ENCODE results near the gene ATR.

ATR gene

GRCh38 chr3:142523921-142524566 lies 54.5 kb downstream of the ATR start:
- no peak for DNase-seq (ENCODE audit: low read depth in 2 of 2, low spot score in 1 of 2)

DNA sequence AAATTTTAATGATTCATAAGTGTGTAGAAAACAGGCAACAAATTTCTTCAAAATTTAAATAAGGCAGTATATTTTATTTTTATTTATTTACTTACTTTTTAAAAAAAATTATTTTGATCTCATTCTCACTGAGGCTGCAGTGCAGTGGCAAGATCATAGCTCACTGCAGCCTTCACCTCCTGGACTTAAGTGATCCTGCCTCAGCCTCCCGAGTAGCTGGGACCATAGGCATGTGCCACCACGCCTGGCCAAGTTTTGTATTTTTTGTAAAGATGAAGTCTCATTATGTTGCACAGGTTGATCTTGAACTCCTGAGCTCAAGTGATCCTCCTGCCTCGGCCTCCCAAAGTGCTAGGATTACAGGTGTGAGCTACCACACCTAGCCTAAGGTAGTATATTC lies 69.5 kb downstream of the ATR start:
- DNase-seq (ENCODE audit: low read depth in 2 of 2, low spot score in 1 of 2) = no peak

DNA sequence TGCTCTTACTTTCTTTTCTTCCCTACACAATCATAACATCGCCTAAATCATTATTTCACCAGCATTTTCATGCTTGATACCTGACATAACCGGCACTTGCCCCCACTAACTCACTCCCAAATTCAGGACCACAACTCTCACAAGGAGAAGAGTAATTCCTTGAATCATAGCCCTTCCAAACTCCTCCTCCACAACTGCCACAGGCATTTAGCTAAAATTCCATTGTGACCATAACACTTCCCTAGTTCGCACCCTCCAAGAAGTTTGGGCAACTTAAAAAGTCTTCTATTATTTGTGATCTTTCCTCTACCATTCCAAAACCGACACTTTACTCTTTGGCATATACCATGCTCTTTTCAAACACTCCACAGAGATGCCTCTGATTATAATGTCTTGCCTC lies 71.3 kb downstream of the ATR start:
- no peak for DNase-seq (ENCODE audit: low read depth in 2 of 2, low spot score in 1 of 2)

GRCh38 chr3:142502187-142502985 lies 76.1 kb downstream of the ATR start:
- DNase-seq (ENCODE audit: low read depth in 2 of 2, low spot score in 1 of 2) = no peak

- DNase-seq (ENCODE audit: low read depth in 2 of 2, low spot score in 1 of 2) = no peak
Measured at GRCh38 chr3:142501004-142501926, 77.3 kb downstream of the ATR start.

GRCh38 chr3:142500211-142500610 lies 78.3 kb downstream of the ATR start:
- no peak for DNase-seq (ENCODE audit: low read depth in 2 of 2, low spot score in 1 of 2)

GRCh38 chr3:142498397-142499180 lies 79.9 kb downstream of the ATR start:
- no peak for DNase-seq (ENCODE audit: low read depth in 2 of 2, low spot score in 1 of 2)

GRCh38 chr3:142497729-142498128 lies 80.8 kb downstream of the ATR start:
- DNase-seq (ENCODE audit: low read depth in 2 of 2, low spot score in 1 of 2) = no peak

GRCh38 chr3:142495103-142495502 lies 83.4 kb downstream of the ATR start:
- no peak for DNase-seq (ENCODE audit: low read depth in 2 of 2, low spot score in 1 of 2)

GRCh38 chr3:142492184-142492583 lies 86.3 kb downstream of the ATR start:
- no peak for DNase-seq (ENCODE audit: low read depth in 2 of 2, low spot score in 1 of 2)

DNA sequence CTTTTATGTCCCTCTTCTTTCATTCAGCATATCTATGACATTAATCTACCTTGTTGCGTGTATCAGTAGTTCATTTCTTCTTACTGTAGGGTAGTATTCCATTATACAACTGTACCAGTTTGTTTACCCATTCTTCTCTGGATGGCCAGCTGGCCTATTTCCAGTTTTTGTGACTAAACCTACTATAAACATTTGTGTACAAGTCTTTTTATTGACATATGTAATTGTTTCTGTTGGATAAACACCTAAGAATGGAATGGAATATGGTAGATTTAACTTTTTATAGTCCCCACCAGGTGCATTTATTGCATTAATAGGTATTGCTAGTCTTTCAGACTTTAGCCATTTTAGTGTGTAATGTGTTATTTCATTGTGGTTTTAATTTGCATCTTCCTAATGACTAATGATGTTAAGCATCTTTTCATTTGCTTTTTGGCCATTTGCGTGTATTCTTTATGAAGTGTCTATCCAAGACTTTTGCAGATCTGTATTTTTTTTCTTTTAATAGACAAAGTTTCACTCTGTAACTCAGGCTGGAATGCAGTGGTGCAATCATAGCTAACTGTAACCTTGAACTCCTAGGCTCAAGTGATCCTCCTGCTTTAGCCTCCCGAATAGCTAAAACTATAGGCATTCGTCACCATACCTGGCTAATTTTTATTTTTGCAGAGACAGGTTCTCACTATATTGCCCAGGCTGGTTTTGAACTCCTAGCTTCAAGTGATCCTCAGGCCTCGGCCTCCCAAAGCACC lies 88.8 kb downstream of the ATR start:
- no peak for DNase-seq (ENCODE audit: low read depth in 2 of 2, low spot score in 1 of 2)

- DNase-seq (ENCODE audit: low read depth in 2 of 2, low spot score in 1 of 2) = no peak
Measured at GRCh38 chr3:142484912-142485435, 93.6 kb downstream of the ATR start.

- DNase-seq (ENCODE audit: low read depth in 2 of 2, low spot score in 1 of 2) = no peak
Measured at GRCh38 chr3:142481196-142481595, 97.3 kb downstream of the ATR start.

DNA sequence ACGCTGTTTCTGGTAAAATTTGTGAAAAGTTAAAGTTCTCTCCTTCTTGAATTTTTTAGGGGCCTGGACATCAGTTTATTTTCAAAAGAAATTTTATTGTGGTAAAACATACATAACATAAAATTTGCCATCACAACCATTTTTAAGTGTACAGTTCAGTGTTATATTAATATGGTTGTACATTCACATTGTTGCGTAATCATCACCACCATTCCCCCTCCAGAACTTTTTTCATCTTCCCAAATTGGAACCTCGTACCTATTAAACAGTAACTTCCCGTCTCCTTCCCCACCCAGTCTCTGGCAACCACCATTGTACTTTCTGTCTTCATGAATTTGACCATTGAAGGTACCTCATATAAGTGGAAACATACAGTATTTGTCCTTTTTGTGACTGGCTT lies 107.7 kb downstream of the ATR start:
- DNase-seq (ENCODE audit: low read depth in 2 of 2, low spot score in 1 of 2) = no peak

- DNase-seq (ENCODE audit: low read depth in 2 of 2, low spot score in 1 of 2) = no peak
Measured at GRCh38 chr3:142468456-142468855, 110.1 kb downstream of the ATR start.

- no peak for DNase-seq (ENCODE audit: low read depth in 2 of 2, low spot score in 1 of 2)
Measured at GRCh38 chr3:142467768-142468167, 110.8 kb downstream of the ATR start.

- DNase-seq (ENCODE audit: low read depth in 2 of 2, low spot score in 1 of 2) = no peak
Measured at GRCh38 chr3:142460689-142461088, 117.8 kb downstream of the ATR start.

GRCh38 chr3:142459929-142460328 lies 118.6 kb downstream of the ATR start:
- DNase-seq (ENCODE audit: low read depth in 2 of 2, low spot score in 1 of 2) = no peak

DNA sequence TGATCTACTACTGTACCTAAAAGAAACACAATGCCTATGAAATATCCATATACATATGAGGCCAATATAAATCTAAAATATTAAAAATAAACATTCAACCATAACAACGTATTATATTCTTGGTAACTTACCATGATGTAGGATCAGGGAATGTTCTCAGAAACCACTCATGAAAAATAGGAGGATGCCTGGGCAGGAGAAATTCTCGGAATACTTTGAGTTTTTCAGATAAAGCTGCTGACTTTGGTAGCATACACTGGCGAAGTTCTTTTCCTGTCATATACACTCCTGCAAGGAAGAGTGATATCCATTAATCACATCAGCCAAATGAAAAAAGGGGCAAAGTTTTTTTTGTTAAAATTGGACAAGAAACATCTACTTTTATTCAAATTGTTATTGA lies 119.4 kb downstream of the ATR start:
- no peak for DNase-seq (ENCODE audit: low read depth in 2 of 2, low spot score in 1 of 2)

DNA sequence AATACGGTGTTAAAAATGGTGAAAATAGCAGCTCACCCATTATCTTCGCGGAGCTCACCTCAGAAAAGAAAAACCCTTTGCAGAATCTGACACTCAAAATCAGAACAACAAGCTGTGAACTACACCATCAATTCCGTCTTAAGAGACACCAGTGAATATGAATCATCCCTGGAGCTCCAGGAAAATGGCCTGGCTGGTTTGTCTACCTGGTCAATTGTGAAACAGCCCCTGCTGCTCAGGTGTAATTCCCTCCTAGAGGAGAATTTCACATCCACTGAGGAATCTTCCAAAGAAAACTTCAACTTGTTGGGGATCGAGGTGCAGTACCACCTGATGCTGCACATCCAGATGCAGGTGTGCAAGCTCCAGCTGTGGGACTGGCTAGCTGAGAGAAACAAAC lies 127.7 kb downstream of the ATR start:
- no peak for DNase-seq (ENCODE audit: low read depth in 2 of 2, low spot score in 1 of 2)

Measured in stimulated activated CD8-positive, alpha-beta memory T cell treated with anti-CD3 and anti-CD28 coated beads, Interleukin-4, amount 100 ng/mL, for 4 hours (primary cell).